HUDEP-2 (cell line): Measurements from ENCODE around the gene CAT.

Experiments
- DNase-seq, 76 experiments: peaks; one replicate each; lab custom pipeline; 2025; ENCODE audit not compliant: unreplicated experiment in 76 of 76; lab: John Stamatoyannopoulos, UW

CAT gene

DNA sequence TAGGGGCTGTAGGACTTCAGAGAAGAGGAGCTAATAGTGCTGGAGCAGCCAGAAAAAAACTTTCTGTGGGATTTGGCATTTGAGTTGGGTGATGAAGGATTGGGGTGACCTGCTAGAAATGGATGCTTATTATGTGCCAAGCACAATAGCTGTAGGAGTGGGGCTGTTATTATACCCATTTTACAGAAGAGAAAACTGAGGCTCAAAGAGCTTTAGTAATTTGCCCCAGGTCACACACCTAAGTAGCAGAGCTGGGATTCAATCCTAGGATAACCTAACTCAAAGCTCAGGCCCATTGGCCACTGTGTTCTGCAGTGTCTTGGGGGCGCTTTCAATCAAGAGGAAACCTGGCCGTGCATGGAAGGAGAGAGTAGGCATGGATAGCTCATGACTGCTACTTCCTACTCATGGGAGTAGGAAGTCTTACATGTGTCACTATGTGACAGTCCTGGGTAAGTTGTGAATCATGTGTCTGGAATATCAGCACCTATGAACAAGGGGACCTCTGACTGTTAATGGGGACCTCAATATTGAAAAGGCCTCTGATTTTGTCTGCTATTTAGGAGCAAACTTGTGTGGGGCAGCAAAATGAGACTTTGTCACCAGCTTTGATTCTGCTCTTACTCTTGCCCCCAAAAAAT lies 81.0 kb downstream of the CAT start:
- no peak for DNase-seq

DNA sequence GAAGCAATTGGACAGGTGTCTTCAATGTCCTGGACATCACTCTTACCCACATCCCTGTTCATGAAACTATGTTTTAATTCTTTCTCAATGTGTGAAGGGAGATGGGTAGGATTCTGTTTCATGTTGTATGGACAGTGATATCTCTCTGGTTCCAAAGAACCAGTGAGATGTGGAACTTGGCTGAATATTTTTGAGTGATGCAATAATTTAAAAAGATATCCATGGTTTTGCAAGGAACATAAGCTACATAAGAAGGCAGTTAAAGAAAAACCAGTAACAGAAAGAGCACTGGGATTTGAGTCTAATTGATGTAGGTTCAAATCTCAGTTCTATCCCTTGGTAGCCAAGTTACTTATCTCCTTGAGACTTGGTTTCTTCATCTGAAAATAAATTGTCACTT lies 82.5 kb downstream of the CAT start:
- no peak for DNase-seq
